ENCODE measurements around the gene SMOC2.
"Not testable (repeated sequence)": the region's sequence is repeated elsewhere in the genome, so short reads cannot be mapped to it uniquely, and the experiment has no call there.

Gene SMOC2

DNA sequence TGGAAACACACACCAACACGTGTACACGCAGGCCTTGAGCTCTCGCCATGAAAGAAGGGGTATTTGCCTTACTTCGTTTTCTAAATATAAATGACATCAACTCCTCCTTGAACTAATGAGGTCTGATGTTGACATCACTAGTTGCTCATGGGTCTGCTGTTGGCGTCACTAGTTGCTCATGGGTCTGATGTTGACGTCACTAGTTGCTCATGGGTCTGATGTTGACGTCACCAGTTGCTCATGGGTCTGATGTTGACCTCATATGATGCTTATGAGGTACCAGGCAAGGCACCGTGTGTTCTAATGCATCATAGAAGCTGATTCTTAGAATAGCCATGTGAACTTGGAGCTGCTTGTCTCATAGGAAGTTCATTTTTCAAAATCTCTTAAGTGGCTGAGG is 116.5 kb downstream of the SMOC2 start:
- H3K4me3 ChIP-seq (ENCODE audit: low read depth in 1 of 5, low read length in 5 of 5), result no peak overlapping the region
- peaks cover 0 to 2% (median 0%) of the 10 kb centered on the region in 5 donors for H3K36me3 ChIP-seq (ENCODE audit: control insufficient read depth in 5 of 5, insufficient read depth in 5 of 5, low read length in 5 of 5)
- no peak overlapping the region for H3K27ac ChIP-seq (ENCODE audit: low read depth, low read length)
- H3K4me1 ChIP-seq (ENCODE audit: control insufficient read depth in 5 of 5, insufficient read depth in 5 of 5, low read length in 5 of 5), result peaks cover 0 to 1% (median 0%) of the 10 kb centered on the region in 5 donors
- H3K9me3 ChIP-seq (ENCODE audit: control insufficient read depth in 5 of 5, low read length in 5 of 5), result no peaks in the 10 kb centered on the region
- H3K27me3 ChIP-seq (ENCODE audit: control insufficient read depth in 5 of 5, insufficient read depth in 4 of 5, low read length in 5 of 5), result peaks cover 0 to 4% (median 1%) of the 10 kb centered on the region in 5 donors
- no peak overlapping the region for H3K9ac ChIP-seq (ENCODE audit: low read length in 5 of 5)

DNA sequence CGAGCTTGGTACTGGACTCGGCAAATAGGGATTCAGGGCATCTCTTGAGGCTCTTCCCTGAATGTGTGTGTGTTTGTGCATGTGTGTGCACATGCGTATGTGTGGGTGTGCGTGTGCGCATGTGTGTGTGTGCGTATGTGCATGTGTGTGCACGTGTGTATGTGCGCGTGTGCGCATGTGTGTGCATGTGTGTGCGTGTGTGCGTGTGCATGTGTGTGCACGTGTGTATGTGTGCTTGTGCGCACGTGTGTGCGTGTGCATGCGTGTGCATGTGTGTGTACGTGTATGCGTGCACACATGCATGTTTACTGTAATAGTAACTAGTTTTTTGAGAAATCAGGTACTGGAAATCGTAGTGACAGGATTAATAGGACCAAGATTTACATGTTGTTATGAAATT is 117.7 kb downstream of the SMOC2 start:
- Histone ChIP-seq H3K4me3 (ENCODE audit: low read depth in 1 of 5, low read length in 5 of 5) (no peak overlapping the region), H3K9me3 (ENCODE audit: control insufficient read depth in 5 of 5, low read length in 5 of 5) (no peaks in the 10 kb centered on the region), H3K9ac (ENCODE audit: low read length in 5 of 5) (no peak overlapping the region), H3K4me1 (ENCODE audit: control insufficient read depth in 5 of 5, insufficient read depth in 5 of 5, low read length in 5 of 5) (peaks cover 0 to 3% (median 0%) of the 10 kb centered on the region in 5 donors), H3K27ac (ENCODE audit: low read depth, low read length) (no peak overlapping the region), H3K36me3 (ENCODE audit: control insufficient read depth in 5 of 5, insufficient read depth in 5 of 5, low read length in 5 of 5) (peaks cover 0 to 2% (median 0%) of the 10 kb centered on the region in 5 donors), H3K27me3 (ENCODE audit: control insufficient read depth in 5 of 5, insufficient read depth in 4 of 5, low read length in 5 of 5) (peaks cover 0 to 8% (median 4%) of the 10 kb centered on the region in 5 donors)

DNA sequence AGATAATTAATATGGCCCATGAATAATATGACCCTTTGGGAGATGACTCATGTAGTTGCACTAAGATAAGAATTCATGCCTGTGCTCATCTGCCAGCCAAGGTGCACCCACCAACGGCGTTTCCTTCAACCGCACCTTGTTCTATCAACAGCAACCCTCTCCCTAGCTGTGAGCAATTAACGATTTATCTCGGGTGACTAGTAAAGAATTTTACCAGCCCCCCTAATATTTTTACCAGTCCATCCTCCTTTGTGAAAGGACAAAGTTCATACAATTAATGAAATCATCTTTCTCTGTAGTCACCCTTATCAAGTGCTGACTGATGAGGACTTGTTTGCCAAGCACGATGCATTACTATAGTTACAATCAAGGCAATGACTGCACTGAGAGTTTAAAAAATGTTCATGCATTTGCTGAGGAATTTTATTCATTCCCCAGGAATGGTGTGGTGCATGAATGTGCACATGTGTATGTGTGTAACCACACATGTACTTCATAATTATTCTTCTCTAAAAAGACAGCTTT is 118.7 kb downstream of the SMOC2 start:
- Histone ChIP-seq H3K4me3 (ENCODE audit: low read depth in 1 of 5, low read length in 5 of 5) (no peak overlapping the region), H3K9me3 (ENCODE audit: control insufficient read depth in 5 of 5, low read length in 5 of 5) (no peaks in the 10 kb centered on the region), H3K4me1 (ENCODE audit: control insufficient read depth in 5 of 5, insufficient read depth in 5 of 5, low read length in 5 of 5) (peaks cover 0 to 3% (median 0%) of the 10 kb centered on the region in 5 donors), H3K27ac (ENCODE audit: low read depth, low read length) (no peak overlapping the region), H3K27me3 (ENCODE audit: control insufficient read depth in 5 of 5, insufficient read depth in 4 of 5, low read length in 5 of 5) (peaks cover 0 to 8% (median 4%) of the 10 kb centered on the region in 5 donors), H3K36me3 (ENCODE audit: control insufficient read depth in 5 of 5, insufficient read depth in 5 of 5, low read length in 5 of 5) (no peaks in the 10 kb centered on the region), H3K9ac (ENCODE audit: low read length in 5 of 5) (no peak overlapping the region)

DNA sequence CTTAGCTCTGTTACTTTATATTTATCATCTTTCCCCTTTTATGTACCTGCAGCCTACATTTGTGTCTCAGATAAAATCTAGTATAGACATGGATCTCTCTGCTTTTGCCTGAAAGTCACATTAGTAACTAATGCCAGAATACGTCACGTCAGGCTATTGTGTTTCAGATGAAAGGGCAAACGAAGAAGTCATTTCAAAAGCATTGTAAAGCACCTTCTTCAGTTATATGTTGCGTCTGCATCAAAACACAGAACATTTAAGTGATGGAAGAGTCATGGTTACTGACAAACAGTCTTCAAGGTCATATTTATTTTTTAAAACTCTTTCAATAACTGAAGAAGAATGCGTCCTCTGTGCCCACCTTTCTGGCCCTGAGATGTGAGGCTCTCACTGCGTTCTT is 119.1 kb downstream of the SMOC2 start:
- H3K36me3 ChIP-seq (ENCODE audit: control insufficient read depth in 5 of 5, insufficient read depth in 5 of 5, low read length in 5 of 5), result no peaks in the 10 kb centered on the region
- H3K27ac ChIP-seq (ENCODE audit: low read depth, low read length), result no peak overlapping the region
- H3K9ac ChIP-seq (ENCODE audit: low read length in 5 of 5), result no peak overlapping the region
- H3K4me3 ChIP-seq (ENCODE audit: low read depth in 1 of 5, low read length in 5 of 5), result no peak overlapping the region
- peaks cover 2 to 8% (median 4%) of the 10 kb centered on the region in 5 donors for H3K27me3 ChIP-seq (ENCODE audit: control insufficient read depth in 5 of 5, insufficient read depth in 4 of 5, low read length in 5 of 5)
- peaks cover 0 to 3% (median 0%) of the 10 kb centered on the region in 5 donors for H3K4me1 ChIP-seq (ENCODE audit: control insufficient read depth in 5 of 5, insufficient read depth in 5 of 5, low read length in 5 of 5)
- peaks cover 0 to 1% (median 0%) of the 10 kb centered on the region in 5 donors for H3K9me3 ChIP-seq (ENCODE audit: control insufficient read depth in 5 of 5, low read length in 5 of 5)

DNA sequence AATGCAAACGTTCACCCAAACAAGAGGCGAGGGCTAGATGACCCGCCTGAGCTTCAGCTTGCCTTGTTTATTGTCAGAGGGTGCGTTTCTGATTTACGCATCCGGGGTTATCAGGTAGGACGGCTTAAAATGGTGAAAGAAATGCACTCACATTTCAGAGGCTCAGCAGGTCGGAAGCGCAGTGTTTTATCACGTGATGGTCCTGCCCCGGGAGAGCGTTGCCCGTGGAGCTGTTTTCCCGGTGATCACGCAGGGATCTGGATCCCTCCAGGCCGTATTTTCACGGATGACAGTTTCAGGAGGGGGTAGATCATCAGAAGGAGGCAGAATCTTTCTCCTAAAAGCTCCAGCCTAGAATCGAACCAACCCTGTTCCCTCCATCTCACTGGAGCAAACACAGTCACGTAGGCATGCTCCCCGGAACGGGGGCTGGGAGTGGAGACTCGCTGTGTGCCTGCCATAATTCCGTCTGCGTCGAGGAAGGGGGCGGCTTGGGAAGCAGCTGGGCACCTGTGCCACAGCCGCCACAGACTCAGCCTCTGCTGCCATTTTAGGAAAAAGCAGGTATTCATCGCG is 121.7 kb downstream of the SMOC2 start:
- no peak overlapping the region for H3K27ac ChIP-seq (ENCODE audit: low read depth, low read length)
- no peaks in the 10 kb centered on the region for H3K36me3 ChIP-seq (ENCODE audit: control insufficient read depth in 5 of 5, insufficient read depth in 5 of 5, low read length in 5 of 5)
- H3K4me1 ChIP-seq (ENCODE audit: control insufficient read depth in 5 of 5, insufficient read depth in 5 of 5, low read length in 5 of 5), result peaks cover 0 to 3% (median 0%) of the 10 kb centered on the region in 5 donors
- no peak overlapping the region for H3K9ac ChIP-seq (ENCODE audit: low read length in 5 of 5)
- no peak overlapping the region for H3K4me3 ChIP-seq (ENCODE audit: low read depth in 1 of 5, low read length in 5 of 5)
- H3K9me3 ChIP-seq (ENCODE audit: control insufficient read depth in 5 of 5, low read length in 5 of 5), result peaks cover 0 to 2% (median 0%) of the 10 kb centered on the region in 5 donors
- peaks cover 3 to 8% (median 4%) of the 10 kb centered on the region in 5 donors for H3K27me3 ChIP-seq (ENCODE audit: control insufficient read depth in 5 of 5, insufficient read depth in 4 of 5, low read length in 5 of 5)

DNA sequence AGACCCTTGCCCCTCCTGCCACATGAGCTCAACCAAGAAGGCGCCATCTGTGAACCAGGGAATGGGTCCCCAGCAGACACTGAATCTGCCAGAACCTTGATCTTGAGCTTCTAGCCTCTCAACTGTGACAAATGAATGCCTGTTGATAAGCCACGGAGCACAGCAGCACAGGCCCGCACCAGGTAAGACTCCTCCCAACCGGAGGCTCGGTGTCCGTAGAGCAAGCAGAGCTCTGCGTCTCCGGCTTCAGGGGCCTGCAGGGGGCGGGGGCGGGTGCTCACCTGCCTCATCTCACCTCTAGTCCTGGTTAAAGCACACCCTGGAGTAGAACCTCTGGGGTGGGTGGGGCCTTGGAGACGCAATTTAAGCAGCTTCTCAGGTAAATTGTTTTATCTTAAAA is 122.7 kb downstream of the SMOC2 start:
- H3K27ac ChIP-seq (ENCODE audit: low read depth, low read length), result no peak overlapping the region
- peaks cover 0 to 2% (median 0%) of the 10 kb centered on the region in 5 donors for H3K9me3 ChIP-seq (ENCODE audit: control insufficient read depth in 5 of 5, low read length in 5 of 5)
- no peak overlapping the region for H3K9ac ChIP-seq (ENCODE audit: low read length in 5 of 5)
- peaks cover 2 to 8% (median 4%) of the 10 kb centered on the region in 5 donors for H3K27me3 ChIP-seq (ENCODE audit: control insufficient read depth in 5 of 5, insufficient read depth in 4 of 5, low read length in 5 of 5)
- no peaks in the 10 kb centered on the region for H3K36me3 ChIP-seq (ENCODE audit: control insufficient read depth in 5 of 5, insufficient read depth in 5 of 5, low read length in 5 of 5)
- H3K4me3 ChIP-seq (ENCODE audit: low read depth in 1 of 5, low read length in 5 of 5), result no peak overlapping the region
- H3K4me1 ChIP-seq (ENCODE audit: control insufficient read depth in 5 of 5, insufficient read depth in 5 of 5, low read length in 5 of 5), result peaks cover 0 to 3% (median 0%) of the 10 kb centered on the region in 5 donors

DNA sequence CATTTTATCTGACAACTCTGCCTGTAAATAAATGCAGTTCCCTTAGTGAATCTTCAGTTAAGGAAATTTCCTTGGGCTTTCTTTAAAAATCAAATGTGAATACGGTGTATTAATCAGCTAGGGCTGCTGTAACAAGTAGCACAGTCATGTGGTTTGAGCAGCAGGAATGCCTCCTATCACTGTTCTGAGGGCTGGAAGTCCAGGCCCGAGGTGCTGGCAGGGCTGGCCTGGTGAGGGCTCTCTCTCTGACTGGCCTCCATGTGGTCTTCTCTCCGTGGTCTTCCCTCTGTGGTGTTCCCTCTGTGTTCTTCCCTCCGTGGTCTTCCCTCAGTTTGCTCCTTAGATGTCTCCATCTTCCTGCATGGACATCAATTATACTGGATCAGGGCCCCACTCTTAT is 124.1 kb downstream of the SMOC2 start:
- Histone ChIP-seq H3K4me3 (ENCODE audit: low read depth in 1 of 5, low read length in 5 of 5) (no peak overlapping the region), H3K36me3 (ENCODE audit: control insufficient read depth in 5 of 5, insufficient read depth in 5 of 5, low read length in 5 of 5) (no peaks in the 10 kb centered on the region), H3K9ac (ENCODE audit: low read length in 5 of 5) (no peak overlapping the region), H3K4me1 (ENCODE audit: control insufficient read depth in 5 of 5, insufficient read depth in 5 of 5, low read length in 5 of 5) (peaks cover 0 to 3% (median 0%) of the 10 kb centered on the region in 5 donors), H3K27me3 (ENCODE audit: control insufficient read depth in 5 of 5, insufficient read depth in 4 of 5, low read length in 5 of 5) (peaks cover 0 to 8% (median 4%) of the 10 kb centered on the region in 5 donors), H3K9me3 (ENCODE audit: control insufficient read depth in 5 of 5, low read length in 5 of 5) (peaks cover 0 to 2% (median 0%) of the 10 kb centered on the region in 5 donors), H3K27ac (ENCODE audit: low read depth, low read length) (no peak overlapping the region)

DNA sequence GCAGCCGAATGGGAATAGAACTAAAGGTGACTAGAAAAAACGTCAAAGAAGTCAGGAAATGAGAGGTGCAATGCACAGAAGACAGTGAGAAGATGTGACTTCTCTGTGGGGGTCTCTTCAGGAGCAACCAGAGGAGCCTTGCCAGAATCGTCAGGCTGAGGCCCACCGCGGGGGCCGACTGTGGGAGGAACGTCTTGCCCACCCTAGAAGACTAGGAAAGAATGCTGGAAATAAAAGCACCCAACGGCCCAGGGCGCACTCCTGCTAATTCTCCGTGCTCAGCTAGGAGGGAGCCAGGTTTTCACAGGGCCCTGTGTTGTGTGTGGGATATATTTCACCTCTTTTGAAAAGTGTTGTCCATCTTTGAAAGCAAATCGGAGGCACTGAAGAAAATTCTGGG is 129.2 kb downstream of the SMOC2 start:
- H3K9me3 ChIP-seq (ENCODE audit: control insufficient read depth in 5 of 5, low read length in 5 of 5), result peaks cover 0 to under 1% (median 0%) of the 10 kb centered on the region in 5 donors
- no peak overlapping the region for H3K27ac ChIP-seq (ENCODE audit: low read depth, low read length)
- H3K4me1 ChIP-seq (ENCODE audit: control insufficient read depth in 5 of 5, insufficient read depth in 5 of 5, low read length in 5 of 5), result peaks cover 2 to 7% (median 4%) of the 10 kb centered on the region in 5 donors

DNA sequence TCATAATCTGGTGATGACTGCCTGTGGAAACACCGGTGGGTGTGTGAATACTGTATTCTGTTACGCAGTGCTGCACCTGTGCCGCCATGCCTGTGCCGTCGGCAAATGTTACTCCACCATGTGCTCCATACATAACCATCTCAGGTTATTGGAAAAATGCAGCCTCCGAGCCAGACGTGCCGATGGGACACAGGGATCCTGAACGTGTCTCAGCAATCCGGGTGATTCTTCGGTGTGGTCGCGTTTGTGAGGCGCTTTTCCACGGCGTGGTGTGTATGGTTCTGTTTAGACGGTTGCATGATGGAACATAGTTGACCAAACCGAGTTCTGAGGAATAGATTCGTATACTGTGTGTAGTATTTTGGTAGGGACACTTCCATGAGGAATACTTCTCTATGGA is 130.3 kb downstream of the SMOC2 start:
- H3K9me3 ChIP-seq (ENCODE audit: control insufficient read depth in 5 of 5, low read length in 5 of 5), result no peaks in the 10 kb centered on the region
- H3K36me3 ChIP-seq (ENCODE audit: control insufficient read depth in 5 of 5, insufficient read depth in 5 of 5, low read length in 5 of 5), result no peaks in the 10 kb centered on the region
- H3K4me3 ChIP-seq (ENCODE audit: low read depth in 1 of 5, low read length in 5 of 5), result no peak overlapping the region
- peaks cover 3 to 12% (median 7%) of the 10 kb centered on the region in 5 donors for H3K4me1 ChIP-seq (ENCODE audit: control insufficient read depth in 5 of 5, insufficient read depth in 5 of 5, low read length in 5 of 5)
- no peak overlapping the region for H3K27ac ChIP-seq (ENCODE audit: low read depth, low read length)
- peaks cover 0 to 5% (median 0%) of the 10 kb centered on the region in 5 donors for H3K27me3 ChIP-seq (ENCODE audit: control insufficient read depth in 5 of 5, insufficient read depth in 4 of 5, low read length in 5 of 5)
- no peak overlapping the region for H3K9ac ChIP-seq (ENCODE audit: low read length in 5 of 5)

More for the DNA sequence above, 129.2 kb downstream of the SMOC2 start:
- Histone ChIP-seq H3K27me3 (ENCODE audit: control insufficient read depth in 5 of 5, insufficient read depth in 4 of 5, low read length in 5 of 5) (peaks cover 0 to under 1% (median 0%) of the 10 kb centered on the region in 5 donors), H3K9ac (ENCODE audit: low read length in 5 of 5) (no peak overlapping the region), H3K4me3 (ENCODE audit: low read depth in 1 of 5, low read length in 5 of 5) (no peak overlapping the region), H3K36me3 (ENCODE audit: control insufficient read depth in 5 of 5, insufficient read depth in 5 of 5, low read length in 5 of 5) (no peaks in the 10 kb centered on the region)

DNA sequence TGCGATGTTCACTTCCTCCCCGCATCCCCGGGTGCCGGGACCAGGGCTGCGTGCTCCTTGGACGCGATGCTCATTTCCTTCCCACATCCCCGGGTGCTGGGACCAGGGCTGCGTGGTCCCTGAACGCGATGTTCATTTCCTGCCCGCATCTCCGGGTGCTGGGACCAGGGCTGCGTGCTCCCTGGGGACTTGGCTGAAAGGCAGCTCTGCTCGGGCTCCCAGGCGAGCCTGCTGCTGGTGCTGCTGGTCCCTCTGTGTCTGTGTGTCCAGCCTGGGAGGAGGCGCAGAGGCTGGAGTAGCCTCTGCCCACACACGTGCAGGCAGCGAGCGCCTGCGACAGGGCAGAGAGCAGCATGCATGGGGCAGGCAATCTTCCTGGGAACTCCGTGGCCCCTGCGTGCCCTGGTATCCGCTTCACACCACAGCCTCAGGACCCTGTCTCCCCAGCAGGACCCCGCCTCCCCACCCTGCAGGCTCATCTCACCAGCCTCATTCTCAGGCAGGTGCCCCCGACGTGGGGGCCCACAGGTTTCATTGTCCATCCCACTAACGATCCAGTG is 132.4 kb downstream of the SMOC2 start:
- not testable (repeated sequence) for H3K9me3 ChIP-seq (ENCODE audit: control insufficient read depth in 5 of 5, low read length in 5 of 5); H3K27ac ChIP-seq (ENCODE audit: low read depth, low read length); H3K36me3 ChIP-seq (ENCODE audit: control insufficient read depth in 5 of 5, insufficient read depth in 5 of 5, low read length in 5 of 5); H3K9ac ChIP-seq (ENCODE audit: low read length in 5 of 5); H3K4me3 ChIP-seq (ENCODE audit: low read depth in 1 of 5, low read length in 5 of 5); H3K27me3 ChIP-seq (ENCODE audit: control insufficient read depth in 5 of 5, insufficient read depth in 4 of 5, low read length in 5 of 5)
- H3K4me1 ChIP-seq (ENCODE audit: control insufficient read depth in 5 of 5, insufficient read depth in 5 of 5, low read length in 5 of 5), result peaks cover 3 to 12% (median 7%) of the 10 kb centered on the region in 5 donors
